OCI-LY3 (cell line): Measurements from ENCODE around the gene CACNA1B.

Experiments
- H2AFZ ChIP-seq: fragments of 200-600, 300-600 bp; shearing (Covaris generic); 2 replicates; pipeline ENCODE4 v1.6.0; 2014; ENCODE audit warnings: antibody characterized with exemption, low read depth, low read length
- H3K27ac ChIP-seq: fragments of 200-600, 300-600 bp; sonication (generic); 2 replicates; pipeline ENCODE4 v1.5.1; 2014; ENCODE audit warnings: mild to moderate bottlenecking, low read length, moderate library complexity, mixed read lengths
- H3K27me3 ChIP-seq: fragments of 200-600, 300-600 bp; sonication (generic); 2 replicates; pipeline ENCODE4 v1.6.1; 2014; ENCODE audit warnings: low read depth, low read length, mixed read lengths
- H3K36me3 ChIP-seq: fragments of 200-600, 300-600 bp; sonication (generic); replicated peaks from 2 replicates; pipeline ENCODE3; 2014; ENCODE audit warnings: low read depth, low read length, mixed read lengths
- H3K4me1 ChIP-seq: fragments of 300-600, 200-600 bp; sonication (generic); 2 replicates; pipeline ENCODE4 v1.6.1; 2014; ENCODE audit warnings: low read length, mixed read lengths
- H3K4me2 ChIP-seq: fragments of 200-600, 300-600 bp; sonication (generic); 2 replicates; pipeline ENCODE4 v1.6.1; 2014; ENCODE audit warnings: low read length, mixed read lengths
- H3K4me3 ChIP-seq: fragments of 300-600, 200-600 bp; sonication (generic); 2 replicates; pipeline ENCODE4 v1.5.1; 2014; ENCODE audit warnings: antibody characterized with exemption, mild to moderate bottlenecking, low read length, moderate library complexity
- H3K79me2 ChIP-seq: fragments of 300-600, 200-600 bp; shearing (Covaris generic); 2 replicates; pipeline ENCODE4 v1.6.1; 2014; ENCODE audit warnings: mild to moderate bottlenecking, low read length, mixed read lengths
- H3K9ac ChIP-seq: fragments of 300-600, 200-600 bp; shearing (Covaris generic); 2 replicates; pipeline ENCODE4 v1.6.0; 2014; ENCODE audit warnings: mild to moderate bottlenecking, low read length, moderate library complexity
- H3K9me3 ChIP-seq: fragments of 200-600, 300-600 bp; shearing (Covaris generic); 2 replicates; pipeline ENCODE4 v1.6.1; 2014; ENCODE audit warnings: low read length, mixed read lengths; ENCODE audit not compliant: insufficient read depth
- H4K20me1 ChIP-seq: fragments of 200-600, 300-600 bp; sonication (generic); 2 replicates; pipeline ENCODE4 v1.6.1; 2016; ENCODE audit warnings: low read length, mixed read lengths; ENCODE audit not compliant: insufficient read depth
- CTCF ChIP-seq: fragments of 200-600, 300-600 bp; sonication (generic); IDR thresholded peaks from 2 replicates; pipeline ENCODE4 v1.5.1; 2014; ENCODE audit warnings: antibody characterized with exemption, low read length, low read depth
- EZH2phosphoT487 ChIP-seq: fragments of 200-600 bp; shearing (Covaris generic); IDR thresholded peaks from 2 replicates; pipeline ENCODE4 v1.6.1; 2018; ENCODE audit warnings: antibody characterized with exemption, mixed run types, low read depth

The CACNA1B gene

GRCh38 chr9:137924761-137925369 is 47.3 kb downstream of the CACNA1B start:
- H3K4me2 ChIP-seq: no peak overlapping the region
- TF ChIP-seq EZH2phosphoT487 (no peak), CTCF (no peak)

DNA sequence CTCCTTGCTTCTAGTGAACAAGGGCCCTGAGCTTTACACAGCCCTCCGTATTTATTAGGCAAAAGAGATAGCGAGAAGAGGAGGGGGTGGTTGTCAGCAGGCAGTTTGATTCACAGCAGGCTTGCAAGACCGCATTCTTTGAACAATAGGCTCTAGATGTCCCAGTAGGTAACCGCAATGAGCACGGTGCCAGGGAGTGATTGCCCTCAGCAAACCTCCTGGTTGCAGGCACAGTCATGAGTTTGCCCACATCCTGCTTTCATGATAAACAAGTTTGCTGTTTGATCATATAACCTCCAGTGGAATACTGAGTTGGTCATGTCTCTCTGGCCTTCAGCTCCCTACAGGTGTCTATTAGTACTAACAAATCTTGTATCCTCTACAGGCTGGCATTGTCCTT is 66.1 kb downstream of the CACNA1B start:
- no peak overlapping the region for H3K9ac ChIP-seq
- H3K27me3 ChIP-seq: no peaks in the 10 kb centered on the region
- no peak overlapping the region for H3K4me3 ChIP-seq
- H3K79me2 ChIP-seq: peaks cover 56% of the 10 kb centered on the region
- H3K4me1 ChIP-seq: no peaks in the 10 kb centered on the region
- H3K9me3 ChIP-seq: peaks cover 11% of the 10 kb centered on the region
- H3K36me3 ChIP-seq: peaks cover 49% of the 10 kb centered on the region
- no peak for TF ChIP-seq CTCF
- TF ChIP-seq EZH2phosphoT487: no peak
- H4K20me1 ChIP-seq: peaks cover 29% of the 10 kb centered on the region
- no peak overlapping the region for H3K4me2 ChIP-seq
- H3K27ac ChIP-seq: no peak overlapping the region
- no peak overlapping the region for H2AFZ ChIP-seq

More at GRCh38 chr9:137924761-137925369, 47.3 kb downstream of the CACNA1B start:
- peaks cover 100% of the 10 kb centered on the region for H3K79me2 ChIP-seq
- no peak overlapping the region for H3K4me3 ChIP-seq
- peaks cover 92% of the 10 kb centered on the region for H4K20me1 ChIP-seq
- no peaks in the 10 kb centered on the region for H3K9me3 ChIP-seq
- no peaks in the 10 kb centered on the region for H3K4me1 ChIP-seq
- H3K9ac ChIP-seq: no peak overlapping the region
- no peak overlapping the region for H3K27ac ChIP-seq
- H3K27me3 ChIP-seq: no peaks in the 10 kb centered on the region
- peaks cover 64% of the 10 kb centered on the region for H3K36me3 ChIP-seq
- H2AFZ ChIP-seq: no peak overlapping the region

GRCh38 chr9:137945581-137945980 is 68.0 kb downstream of the CACNA1B start:
- TF ChIP-seq EZH2phosphoT487 (no peak), CTCF (no peak)
- no peak overlapping the region for H3K9ac ChIP-seq
- H3K4me3 ChIP-seq: no peak overlapping the region
- peaks cover 11% of the 10 kb centered on the region for H3K9me3 ChIP-seq
- H3K27me3 ChIP-seq: no peaks in the 10 kb centered on the region
- no peaks in the 10 kb centered on the region for H3K4me1 ChIP-seq
- no peak overlapping the region for H3K4me2 ChIP-seq
- no peak overlapping the region for H2AFZ ChIP-seq
- H3K27ac ChIP-seq: no peak overlapping the region
- peaks cover 72% of the 10 kb centered on the region for H3K79me2 ChIP-seq
- H3K36me3 ChIP-seq: peaks cover 64% of the 10 kb centered on the region
- peaks cover 48% of the 10 kb centered on the region for H4K20me1 ChIP-seq

DNA sequence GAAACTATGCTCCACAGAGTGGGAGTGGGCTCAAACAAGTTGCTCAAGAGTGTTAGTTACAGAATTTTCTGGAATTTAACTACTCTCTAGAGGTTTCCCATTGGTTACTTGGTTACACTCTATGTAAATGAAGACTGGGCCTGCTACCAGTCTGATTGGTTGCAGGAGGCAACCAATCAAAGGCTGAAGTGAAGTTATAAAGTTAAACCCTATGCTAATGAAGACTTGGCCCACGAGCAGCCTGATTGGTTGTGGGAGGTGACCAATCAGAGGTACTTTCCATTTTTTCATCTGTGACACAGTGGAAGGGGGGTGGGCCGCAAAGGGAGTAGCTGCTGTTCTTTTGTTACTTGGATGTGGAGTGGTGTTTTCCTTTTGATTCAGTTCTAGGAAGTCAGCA is 69.4 kb downstream of the CACNA1B start:
- Histone ChIP-seq H3K27me3 (no peaks in the 10 kb centered on the region), H3K4me3 (no peak overlapping the region), H3K79me2 (peaks cover 86% of the 10 kb centered on the region), H3K9ac (no peak overlapping the region), H3K27ac (no peak overlapping the region), H3K36me3 (peaks cover 74% of the 10 kb centered on the region), H3K9me3 (peaks cover 11% of the 10 kb centered on the region), H3K4me1 (no peaks in the 10 kb centered on the region), H3K4me2 (no peak overlapping the region), H4K20me1 (peaks cover 62% of the 10 kb centered on the region), H2AFZ (no peak overlapping the region)
- no peak for TF ChIP-seq EZH2phosphoT487
- no peak for TF ChIP-seq CTCF
